Forelimb muscle (tissue), 1 donor: ENCODE results near the gene TNS3. TPM values are rescaled to one million over a fixed set of nuclear protein-coding genes. Genes with fewer than 3 reads are reported as not detected.

Experiments
- DNase-seq: peaks from one replicate; pipeline ENCODE4 v3.0.0-alpha.2; 2013; ENCODE audit warnings: low read depth
- polyA plus RNA-seq: library from polyadenylated mRNA; unstranded; fragments of 120-200 nt; gene quantifications from one replicate; pipeline ENCODE4 v1.2.1, GENCODE V29; 2013; ENCODE audit not compliant: insufficient read length

TNS3 gene
- polyA plus RNA-seq, 1 donor: 21.3 TPM

- DNase-seq: no peak
Observed at GRCh38 chr7:47351233-47352154, 230.4 kb downstream of the TNS3 start.

- DNase-seq: no peak
Observed at GRCh38 chr7:47350425-47350824, 231.5 kb downstream of the TNS3 start.

- no peak for DNase-seq
Observed at GRCh38 chr7:47349401-47349800, 232.5 kb downstream of the TNS3 start.

GRCh38 chr7:47347816-47348385, 234.0 kb downstream of the TNS3 start:
- no peak for DNase-seq

GRCh38 chr7:47347346-47347745, 234.6 kb downstream of the TNS3 start:
- no peak for DNase-seq

GRCh38 chr7:47346377-47346914, 235.5 kb downstream of the TNS3 start:
- DNase-seq: no peak

- no peak for DNase-seq
Observed at GRCh38 chr7:47345857-47346298, 236.0 kb downstream of the TNS3 start.

GRCh38 chr7:47344171-47344955, 237.5 kb downstream of the TNS3 start:
- DNase-seq: no peak

GRCh38 chr7:47343061-47343455, 238.9 kb downstream of the TNS3 start:
- no peak for DNase-seq

GRCh38 chr7:47342296-47343060, 239.4 kb downstream of the TNS3 start:
- DNase-seq: no peak

- no peak for DNase-seq
Observed at GRCh38 chr7:47340517-47340916, 241.4 kb downstream of the TNS3 start.

GRCh38 chr7:47338026-47338425, 243.9 kb downstream of the TNS3 start:
- DNase-seq: no peak

- no peak for DNase-seq
Observed at GRCh38 chr7:47337531-47337930, 244.4 kb downstream of the TNS3 start.

- no peak for DNase-seq
Observed at GRCh38 chr7:47336472-47337425, 245.2 kb downstream of the TNS3 start.

- no peak for DNase-seq
Observed at GRCh38 chr7:47335557-47336471, 246.1 kb downstream of the TNS3 start.

- DNase-seq: no peak
Observed at GRCh38 chr7:47335071-47335470, 246.8 kb downstream of the TNS3 start.

GRCh38 chr7:47333959-47334358, 248.0 kb downstream of the TNS3 start:
- DNase-seq: no peak

- DNase-seq: no peak
Observed at GRCh38 chr7:47333554-47333887, 248.4 kb downstream of the TNS3 start.
